Nephron progenitor cell (in vitro differentiated cells): ENCODE data around the gene RIPOR1.

Source experiments
- DNase-seq: peaks from one replicate; pipeline ENCODE4 v3.0.0; 2021
- H3K27ac Mint-ChIP-seq: 2 replicates; pipeline ENCODE4 v1.8.0; 2021; ENCODE audit warnings: mild to moderate bottlenecking, moderate library complexity, mixed read lengths
- H3K27me3 Mint-ChIP-seq: 2 replicates; pipeline ENCODE4 v1.8.0; 2021; ENCODE audit warnings: mild to moderate bottlenecking, low read depth, mixed read lengths; ENCODE audit not compliant: poor library complexity
- H3K36me3 Mint-ChIP-seq: 2 replicates; pipeline ENCODE4 v1.8.0; 2021; ENCODE audit warnings: low read depth, mixed read lengths
- H3K4me1 Mint-ChIP-seq: 2 replicates; pipeline ENCODE4 v1.8.0; 2021; ENCODE audit warnings: mixed read lengths
- H3K4me3 Mint-ChIP-seq: 2 replicates; pipeline ENCODE4 v1.8.0; 2021; ENCODE audit warnings: mild to moderate bottlenecking, moderate library complexity, mixed read lengths
- H3K9me3 Mint-ChIP-seq: 2 replicates; pipeline ENCODE4 v1.8.0; 2021; ENCODE audit warnings: mild to moderate bottlenecking, moderate library complexity, mixed read lengths
- CTCF ChIP-seq: fragments of 200-600 bp; sonication (generic); IDR thresholded peaks from 2 replicates; pipeline ENCODE4 v1.5.0; 2021; ENCODE audit warnings: antibody characterized with exemption

RIPOR1 gene

GRCh38 chr16:67544329-67544841 is 15.8 kb downstream of the RIPOR1 start:
- Mint-ChIP-seq H3K9me3 (no peaks in the 10 kb centered on the region), H3K36me3 (peaks cover 26% of the 10 kb centered on the region), H3K4me3 (no peak overlapping the region), H3K27me3 (peaks cover 18% of the 10 kb centered on the region), H3K4me1 (peaks cover 11% of the 10 kb centered on the region), H3K27ac (no peak overlapping the region)
- TF ChIP-seq CTCF = no peak
- DNase-seq = no peak

- Mint-ChIP-seq H3K9me3 (no peaks in the 10 kb centered on the region), H3K27me3 (peaks cover 11% of the 10 kb centered on the region), H3K4me3 (no peak overlapping the region), H3K27ac (no peak overlapping the region), H3K36me3 (peaks cover 21% of the 10 kb centered on the region), H3K4me1 (peaks cover 18% of the 10 kb centered on the region)
- no peak for DNase-seq
- no peak for TF ChIP-seq CTCF
These were observed 16.4 kb downstream of the RIPOR1 start for GRCh38 chr16:67544844-67545664.

- H3K36me3 Mint-ChIP-seq = peaks cover 17% of the 10 kb centered on the region
- H3K9me3 Mint-ChIP-seq = no peaks in the 10 kb centered on the region
- H3K27ac Mint-ChIP-seq = no peak overlapping the region
- peaks cover 6% of the 10 kb centered on the region for H3K27me3 Mint-ChIP-seq
- DNase-seq = no peak
- TF ChIP-seq CTCF = no peak
- H3K4me1 Mint-ChIP-seq = peaks cover 21% of the 10 kb centered on the region
- H3K4me3 Mint-ChIP-seq = no peak overlapping the region
These were observed 17.0 kb downstream of the RIPOR1 start for GRCh38 chr16:67545665-67546024.

- H3K27ac Mint-ChIP-seq = no peak overlapping the region
- H3K27me3 Mint-ChIP-seq = peaks cover 4% of the 10 kb centered on the region
- no peak for TF ChIP-seq CTCF
- DNase-seq = no peak
- no peaks in the 10 kb centered on the region for H3K9me3 Mint-ChIP-seq
- peaks cover 12% of the 10 kb centered on the region for H3K36me3 Mint-ChIP-seq
- peaks cover 21% of the 10 kb centered on the region for H3K4me1 Mint-ChIP-seq
- no peak overlapping the region for H3K4me3 Mint-ChIP-seq
These were observed 17.5 kb downstream of the RIPOR1 start for GRCh38 chr16:67546091-67546501.

- Mint-ChIP-seq H3K36me3 (peaks cover 7% of the 10 kb centered on the region), H3K27ac (no peak overlapping the region), H3K27me3 (peaks cover 4% of the 10 kb centered on the region), H3K4me1 (peaks cover 21% of the 10 kb centered on the region), H3K4me3 (no peak overlapping the region), H3K9me3 (no peaks in the 10 kb centered on the region)
- peak; percentile 93 for TF ChIP-seq CTCF
- peak; percentile 88 for DNase-seq
These were observed 18.3 kb downstream of the RIPOR1 start for GRCh38 chr16:67546761-67547422.
